Caco-2 (cell line): ENCODE results near the gene TPRG1L. TPM values are rescaled to one million over a fixed set of nuclear protein-coding genes. Genes with fewer than 3 reads are reported as not detected.

Experiments used
- BruUV-seq: library from RNA; stranded (reverse); fragments of 400-500 nt; replicated peaks from 2 replicates; lab custom pipeline; 2021; lab: Mats Ljungman, UMichigan
- CTCF ChIA-PET: fragments of 300-600 bp; sonication (Branson Sonifier 250); formaldehyde crosslinking; loops from one replicate; lab custom pipeline; 2022; ENCODE audit warnings: antibody characterized with exemption; lab: Charles Lee
- POLR2A ChIA-PET: fragments of 300-600 bp; sonication (Branson Sonifier 250); formaldehyde crosslinking; loops from one replicate; lab custom pipeline; 2022; ENCODE audit warnings: antibody characterized with exemption; lab: Charles Lee
- DNase-seq, 2 experiments: peaks; one replicate each; pipeline versions ENCODE4 v3.0.0 to v3.0.0-alpha.2; 2020 to 2022
- H3K27me3 ChIP-seq: replicated peaks from 2 replicates; pipeline ENCODE4 v1.6.0; 2011; ENCODE audit warnings: low read length; ENCODE audit not compliant: control insufficient read depth, insufficient read depth
- H3K36me3 ChIP-seq: 2 replicates; pipeline ENCODE4 v1.5.1; 2011; ENCODE audit warnings: low read length; ENCODE audit not compliant: control insufficient read depth, insufficient read depth
- H3K4me1 ChIP-seq: fragments of 250-450 bp; sonication (Bioruptor Pico); 2 replicates; pipeline ENCODE4 v1.5.1; 2020; ENCODE audit warnings: mild to moderate bottlenecking
- H3K4me3 ChIP-seq: 2 replicates; pipeline ENCODE4 v1.5.1; 2011; ENCODE audit warnings: low read depth, mild to moderate bottlenecking, control low read depth, low read length
- H3K9me3 ChIP-seq: fragments of 250-450 bp; sonication (Bioruptor Pico); 2 replicates; pipeline ENCODE4 v1.5.1; 2020; ENCODE audit warnings: mild to moderate bottlenecking, moderate library complexity
- H3K27ac Mint-ChIP-seq: one replicate; pipeline ENCODE4 v1.8.0; 2022; ENCODE audit warnings: mixed read lengths; ENCODE audit not compliant: unreplicated experiment
- H3K27me3 Mint-ChIP-seq: one replicate; pipeline ENCODE4 v1.8.0; 2022; ENCODE audit warnings: mixed read lengths; ENCODE audit not compliant: insufficient read depth, unreplicated experiment
- H3K36me3 Mint-ChIP-seq: one replicate; pipeline ENCODE4 v1.8.0; 2022; ENCODE audit warnings: mild to moderate bottlenecking, mixed read lengths; ENCODE audit not compliant: insufficient read depth, unreplicated experiment
- H3K4me1 Mint-ChIP-seq: one replicate; pipeline ENCODE4 v1.8.0; 2022; ENCODE audit warnings: low read depth, mixed read lengths; ENCODE audit not compliant: unreplicated experiment
- H3K4me3 Mint-ChIP-seq: one replicate; pipeline ENCODE4 v1.8.0; 2022; ENCODE audit warnings: mild to moderate bottlenecking, moderate library complexity, mixed read lengths; ENCODE audit not compliant: unreplicated experiment
- H3K9me3 Mint-ChIP-seq: one replicate; pipeline ENCODE4 v1.8.0; 2022; ENCODE audit warnings: mixed read lengths; ENCODE audit not compliant: unreplicated experiment
- CTCF ChIP-seq, 2 experiments: fragments of 200-600 bp in 1 of 2; IDR thresholded peaks; 1 replicate in 1 of 2; 2 replicates in 1 of 2; pipeline versions ENCODE4 v1.5.1 to v1.8.0; 2011 to 2022; ENCODE audit warnings: antibody characterized with exemption in 1 of 2, control low read depth in 1 of 2, inconsistent platforms in 1 of 2, low read depth in 1 of 2, low read length in 1 of 2, mild to moderate bottlenecking in 1 of 2, moderate library complexity in 1 of 2; ENCODE audit not compliant: insufficient read depth in 1 of 2, severe bottlenecking in 1 of 2, unreplicated experiment in 1 of 2
- intact Hi-C: fragments of 100-400 bp; cut with micrococcal nuclease; formaldehyde crosslinking; loops from one replicate; pipeline ENCODE4 v1.10.0; 2022; ENCODE audit not compliant: unreplicated experiment
- total RNA-seq: library from RNA; stranded (reverse); gene quantifications from 2 replicates; pipeline ENCODE4 v1.2.3, GENCODE V29; 2022

The TPRG1L gene
- total RNA-seq, 1 experiment from 2014 or later = 43.9 TPM

- no peak for TF ChIP-seq CTCF (IDR thresholded peaks at IDR 0.05; ENCODE audit: insufficient read depth in 1 of 2, low read depth in 1 of 2, low read length in 1 of 2, severe bottlenecking in 1 of 2, unreplicated experiment in 1 of 2)
- H3K4me3 Mint-ChIP-seq = no peak overlapping the region
- Histone ChIP-seq H3K4me3 (no peak overlapping the region), H3K4me1 (no peaks in the 10 kb centered on the region), H3K36me3 (no peaks in the 10 kb centered on the region), H3K9me3 (no peaks in the 10 kb centered on the region), H3K27me3 (no peaks in the 10 kb centered on the region)
- no peaks in the 10 kb centered on the region for H3K27me3 Mint-ChIP-seq
- H3K9me3 Mint-ChIP-seq = no peaks in the 10 kb centered on the region
- BruUV-seq = no TSS peak
- no peaks in the 10 kb centered on the region for H3K4me1 Mint-ChIP-seq
- DNase-seq = no peak
- peaks cover 19% of the 10 kb centered on the region for H3K36me3 Mint-ChIP-seq
- POLR2A ChIA-PET = no interaction called here
- intact Hi-C loops = no loop called here
- CTCF ChIA-PET = no interaction called here
- no peak overlapping the region for H3K27ac Mint-ChIP-seq
Measured at GRCh38 chr1:3638676-3639075, 13.9 kb downstream of the TPRG1L start.

- Histone ChIP-seq H3K36me3 (no peaks in the 10 kb centered on the region; the same call in 1 of the 2 replicates), H3K4me3 (no peak overlapping the region), H3K9me3 (no peaks in the 10 kb centered on the region), H3K27me3 (no peaks in the 10 kb centered on the region), H3K4me1 (no peaks in the 10 kb centered on the region)
- Mint-ChIP-seq H3K36me3 (peaks cover 19% of the 10 kb centered on the region), H3K27ac (no peak overlapping the region), H3K27me3 (no peaks in the 10 kb centered on the region), H3K4me3 (no peak overlapping the region), H3K4me1 (no peaks in the 10 kb centered on the region), H3K9me3 (no peaks in the 10 kb centered on the region)
- ChIA-PET POLR2A (no interaction called here), CTCF (no interaction called here)
- TF ChIP-seq CTCF (IDR thresholded peaks at IDR 0.05; ENCODE audit: insufficient read depth in 1 of 2, low read depth in 1 of 2, low read length in 1 of 2, severe bottlenecking in 1 of 2, unreplicated experiment in 1 of 2) = no peak
- intact Hi-C loops = no loop called here
- BruUV-seq = no TSS peak
- DNase-seq = no peak
Measured at GRCh38 chr1:3639397-3639911, 14.6 kb downstream of the TPRG1L start.

- Mint-ChIP-seq H3K4me1 (no peaks in the 10 kb centered on the region), H3K9me3 (no peaks in the 10 kb centered on the region), H3K36me3 (peaks cover 19% of the 10 kb centered on the region), H3K27ac (no peak overlapping the region), H3K27me3 (no peaks in the 10 kb centered on the region), H3K4me3 (no peak overlapping the region)
- BruUV-seq = no TSS peak
- Histone ChIP-seq H3K4me1 (no peaks in the 10 kb centered on the region), H3K27me3 (no peaks in the 10 kb centered on the region), H3K9me3 (no peaks in the 10 kb centered on the region), H3K36me3 (no peaks in the 10 kb centered on the region; the same call in 1 of the 2 replicates), H3K4me3 (no peak overlapping the region)
- POLR2A ChIA-PET = no interaction called here
- TF ChIP-seq CTCF (IDR thresholded peaks at IDR 0.05; ENCODE audit: insufficient read depth in 1 of 2, low read depth in 1 of 2, low read length in 1 of 2, severe bottlenecking in 1 of 2, unreplicated experiment in 1 of 2) = no peak
- CTCF ChIA-PET = no interaction called here
- intact Hi-C loops = no loop called here
- no peak for DNase-seq
Measured at GRCh38 chr1:3640121-3640837, 15.5 kb downstream of the TPRG1L start.
